ENCODE measurements around the gene RPL31.

The RPL31 gene

GRCh38 chr2:100982431-100982861 is 19.6 kb upstream of the RPL31 start:
- no peaks in the 10 kb centered on the region for H3K9me2 ChIP-seq (replicated peaks; ENCODE audit: insufficient read depth, low read length)
- no peaks in the 10 kb centered on the region for H3F3A ChIP-seq (ENCODE audit: insufficient read depth)
- no peaks in the 10 kb centered on the region for H3K9me3 ChIP-seq (ENCODE audit: insufficient read depth, low read length)
- no peak overlapping the region for H3K4me2 ChIP-seq (ENCODE audit: low read depth, low read length, poor library complexity, severe bottlenecking)
- H3K27me3 ChIP-seq (ENCODE audit: low read length), result no peaks in the 10 kb centered on the region
- no peak overlapping the region for H2AFZ ChIP-seq (ENCODE audit: low read depth, low read length, severe bottlenecking)
- H4K20me1 ChIP-seq (ENCODE audit: low read depth, low read length), result no peaks in the 10 kb centered on the region
- H3K79me2 ChIP-seq (ENCODE audit: insufficient read depth, low read length), result no peaks in the 10 kb centered on the region
- no peak overlapping the region for H3K9ac ChIP-seq (ENCODE audit: low read length)
- no peaks in the 10 kb centered on the region for H3K36me3 ChIP-seq (ENCODE audit: low read length)
- no peak overlapping the region for H3K4me3 ChIP-seq (ENCODE audit: insufficient read depth, low read length, poor library complexity, severe bottlenecking)
- no peak for TF ChIP-seq EZH2phosphoT487 (conservative IDR thresholded peaks at IDR 0.05; ENCODE audit: low read length)
- TF ChIP-seq CTCF (IDR thresholded peaks at IDR 0.05; ENCODE audit: insufficient read depth, low read length, poor library complexity, severe bottlenecking), result no peak
- H3K27ac ChIP-seq (ENCODE audit: low read depth, low read length), result no peak overlapping the region

- Histone ChIP-seq H3K27me3 (ENCODE audit: low read length) (no peaks in the 10 kb centered on the region), H3K9ac (ENCODE audit: low read length) (no peak overlapping the region), H3F3A (ENCODE audit: insufficient read depth) (no peaks in the 10 kb centered on the region), H3K4me2 (ENCODE audit: low read depth, low read length, poor library complexity, severe bottlenecking) (no peak overlapping the region), H3K27ac (ENCODE audit: low read depth, low read length) (no peak overlapping the region), H2AFZ (ENCODE audit: low read depth, low read length, severe bottlenecking) (no peak overlapping the region), H4K20me1 (ENCODE audit: low read depth, low read length) (no peaks in the 10 kb centered on the region), H3K79me2 (ENCODE audit: insufficient read depth, low read length) (no peaks in the 10 kb centered on the region), H3K4me3 (ENCODE audit: insufficient read depth, low read length, poor library complexity, severe bottlenecking) (no peak overlapping the region), H3K9me3 (ENCODE audit: insufficient read depth, low read length) (no peaks in the 10 kb centered on the region), H3K9me2 (replicated peaks; ENCODE audit: insufficient read depth, low read length) (no peaks in the 10 kb centered on the region), H3K36me3 (ENCODE audit: low read length) (no peaks in the 10 kb centered on the region)
- TF ChIP-seq EZH2phosphoT487 (conservative IDR thresholded peaks at IDR 0.05; ENCODE audit: low read length), result no peak
- no peak for TF ChIP-seq CTCF (IDR thresholded peaks at IDR 0.05; ENCODE audit: insufficient read depth, low read length, poor library complexity, severe bottlenecking)
These were observed 18.9 kb upstream of the RPL31 start for GRCh38 chr2:100983201-100983600.

GRCh38 chr2:100983684-100984310 is 18.3 kb upstream of the RPL31 start:
- no peak overlapping the region for H2AFZ ChIP-seq (ENCODE audit: low read depth, low read length, severe bottlenecking)
- no peak overlapping the region for H3K9ac ChIP-seq (ENCODE audit: low read length)
- no peaks in the 10 kb centered on the region for H3K36me3 ChIP-seq (ENCODE audit: low read length)
- no peaks in the 10 kb centered on the region for H3K9me2 ChIP-seq (replicated peaks; ENCODE audit: insufficient read depth, low read length)
- no peaks in the 10 kb centered on the region for H3K9me3 ChIP-seq (ENCODE audit: insufficient read depth, low read length)
- TF ChIP-seq EZH2phosphoT487 (conservative IDR thresholded peaks at IDR 0.05; ENCODE audit: low read length), result no peak
- no peak for TF ChIP-seq CTCF (IDR thresholded peaks at IDR 0.05; ENCODE audit: insufficient read depth, low read length, poor library complexity, severe bottlenecking)
- H3K27me3 ChIP-seq (ENCODE audit: low read length), result no peaks in the 10 kb centered on the region
- no peak overlapping the region for H3K27ac ChIP-seq (ENCODE audit: low read depth, low read length)
- H3K79me2 ChIP-seq (ENCODE audit: insufficient read depth, low read length), result no peaks in the 10 kb centered on the region
- no peaks in the 10 kb centered on the region for H4K20me1 ChIP-seq (ENCODE audit: low read depth, low read length)
- no peak overlapping the region for H3K4me3 ChIP-seq (ENCODE audit: insufficient read depth, low read length, poor library complexity, severe bottlenecking)
- no peak overlapping the region for H3K4me2 ChIP-seq (ENCODE audit: low read depth, low read length, poor library complexity, severe bottlenecking)
- H3F3A ChIP-seq (ENCODE audit: insufficient read depth), result no peaks in the 10 kb centered on the region

Data from SU-DHL-6 (cell line).